OCI-LY3 (cell line): Measurements from ENCODE around the gene VOPP1.

Experiments
- CTCF ChIP-seq: fragments of 200-600, 300-600 bp; sonication (generic); IDR thresholded peaks from 2 replicates; pipeline ENCODE4 v1.5.1; 2014; ENCODE audit warnings: antibody characterized with exemption, low read length, low read depth
- EZH2phosphoT487 ChIP-seq: fragments of 200-600 bp; shearing (Covaris generic); IDR thresholded peaks from 2 replicates; pipeline ENCODE4 v1.6.1; 2018; ENCODE audit warnings: antibody characterized with exemption, mixed run types, low read depth

DNA sequence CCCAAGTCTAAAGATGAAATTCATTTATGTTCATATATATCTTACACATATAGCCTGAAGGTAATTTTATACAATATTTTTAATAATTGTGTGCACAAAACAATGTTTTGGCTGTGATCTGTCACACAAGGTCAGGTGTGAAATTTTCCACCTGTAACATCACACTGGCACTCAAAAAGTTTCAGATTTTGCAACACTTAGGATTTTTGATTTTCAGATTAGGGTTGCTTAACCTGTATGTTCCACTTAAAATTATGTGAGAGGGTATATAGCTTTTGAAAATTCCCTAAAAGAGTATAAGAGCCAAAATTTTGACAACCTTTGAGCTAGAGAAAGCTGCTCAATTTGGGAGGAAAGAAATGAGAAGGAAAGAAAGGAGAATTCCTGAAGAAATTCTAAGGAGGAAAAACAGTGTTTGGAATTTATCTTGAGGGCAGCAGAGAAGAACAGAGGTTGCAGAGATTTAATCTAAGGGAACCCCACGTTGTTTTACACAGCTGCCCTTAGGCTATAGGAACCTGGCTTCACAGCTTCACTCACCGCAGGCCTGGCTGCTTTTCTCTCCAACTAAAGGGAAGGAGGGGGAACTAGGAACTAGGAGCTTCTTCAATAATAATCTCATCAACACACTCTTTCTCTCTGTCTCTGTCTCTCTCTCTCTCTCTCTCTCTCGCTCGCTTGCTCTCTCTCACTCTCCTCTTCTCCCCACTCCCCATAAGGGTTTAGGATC is 8.5 kb downstream of the VOPP1 start:
- no peak for TF ChIP-seq CTCF
- TF ChIP-seq EZH2phosphoT487, result no peak
